ENCODE data around the gene CFTR. TPM values are rescaled to one million over a fixed set of nuclear protein-coding genes. Genes with fewer than 3 reads are reported as not detected.

Gene CFTR
- total and polyA plus RNA-seq, 9 of the 15 experiments (the other 6 are each of a cell fraction or from before 2014, with no cell fraction given): 0.20 TPM; not detected in 8

DNA sequence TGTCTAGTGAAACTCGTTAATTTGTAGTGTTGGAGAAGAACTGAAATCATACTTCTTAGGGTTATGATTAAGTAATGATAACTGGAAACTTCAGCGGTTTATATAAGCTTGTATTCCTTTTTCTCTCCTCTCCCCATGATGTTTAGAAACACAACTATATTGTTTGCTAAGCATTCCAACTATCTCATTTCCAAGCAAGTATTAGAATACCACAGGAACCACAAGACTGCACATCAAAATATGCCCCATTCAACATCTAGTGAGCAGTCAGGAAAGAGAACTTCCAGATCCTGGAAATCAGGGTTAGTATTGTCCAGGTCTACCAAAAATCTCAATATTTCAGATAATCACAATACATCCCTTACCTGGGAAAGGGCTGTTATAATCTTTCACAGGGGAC is 187.6 kb downstream of the CFTR start:
- POLR2A ChIA-PET: no interaction called here
- no peaks in the 10 kb centered on the region for H3K9me1 ChIP-seq (ENCODE audit: control insufficient read depth, insufficient read depth, low read length)
- no peak overlapping the region for H3K4me3 ChIP-seq
- no TSS peak for BruUV-seq (replicated peaks)
- no peak overlapping the region for H3K4me2 ChIP-seq (ENCODE audit: insufficient read depth, low read length)
- intact Hi-C loops (cut with micrococcal nuclease): no loop called here
- H3K36me3 ChIP-seq (ENCODE audit: control insufficient read depth, insufficient read depth, low read length): no peaks in the 10 kb centered on the region
- no peaks in the 10 kb centered on the region for H3K4me1 ChIP-seq (replicated peaks in 1 of 2; ENCODE audit: control insufficient read depth in 2 of 2, insufficient read depth in 2 of 2, low read length in 2 of 2)
- no peak for ATAC-seq
- H2AFZ ChIP-seq (ENCODE audit: low read depth, low read length): no peak overlapping the region
- whole genome bisulfite sequencing (ENCODE audit: insufficient coverage, low coverage, missing lambda C conversion rate): 0% methylated on average over 2 of the region's 2 CpGs
- CTCF ChIA-PET (ENCODE audit: low intra/inter-chr PET ratio): no interaction called here
- H3K79me2 ChIP-seq (ENCODE audit: control insufficient read depth, insufficient read depth, low read length): no peaks in the 10 kb centered on the region
- H3K27me3 ChIP-seq (ENCODE audit: control insufficient read depth in 2 of 2, insufficient read depth in 2 of 2, low read length in 2 of 2): no peaks in the 10 kb centered on the region
- in situ Hi-C loops (cut with MboI): no loop called here
- no peaks in the 10 kb centered on the region for H3K9me3 ChIP-seq (replicated peaks; ENCODE audit: control insufficient read depth, insufficient read depth, low read depth, low read length)
- no peaks in the 10 kb centered on the region for H4K20me1 ChIP-seq (replicated peaks; ENCODE audit: control insufficient read depth, insufficient read depth, low read length)
- FAIRE-seq: no peak
- DNase-seq (ENCODE audit: extremely low read depth in 1 of 4, low spot score in 3 of 4): no peak
- no peak overlapping the region for H3K27ac ChIP-seq (ENCODE audit: extremely low read depth, low read depth, low read length)
- no peak overlapping the region for H3K9ac ChIP-seq (ENCODE audit: insufficient read depth in 1 of 2, low read depth in 2 of 2, low read length in 2 of 2)
- TF ChIP-seq, protein P1, sequence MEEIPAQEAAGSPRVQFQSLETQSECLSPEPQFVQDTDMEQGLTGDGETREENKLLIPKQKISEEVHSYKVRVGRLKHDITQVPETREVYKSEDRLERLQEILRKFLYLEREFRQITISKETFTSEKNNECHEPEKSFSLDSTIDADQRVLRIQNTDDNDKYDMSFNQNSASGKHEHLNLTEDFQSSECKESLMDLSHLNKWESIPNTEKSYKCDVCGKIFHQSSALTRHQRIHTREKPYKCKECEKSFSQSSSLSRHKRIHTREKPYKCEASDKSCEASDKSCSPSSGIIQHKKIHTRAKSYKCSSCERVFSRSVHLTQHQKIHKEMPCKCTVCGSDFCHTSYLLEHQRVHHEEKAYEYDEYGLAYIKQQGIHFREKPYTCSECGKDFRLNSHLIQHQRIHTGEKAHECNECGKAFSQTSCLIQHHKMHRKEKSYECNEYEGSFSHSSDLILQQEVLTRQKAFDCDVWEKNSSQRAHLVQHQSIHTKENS (CRISPR knock-in tag; IDR thresholded peaks at IDR 0.05): no peak
- TF ChIP-seq, protein P2, sequence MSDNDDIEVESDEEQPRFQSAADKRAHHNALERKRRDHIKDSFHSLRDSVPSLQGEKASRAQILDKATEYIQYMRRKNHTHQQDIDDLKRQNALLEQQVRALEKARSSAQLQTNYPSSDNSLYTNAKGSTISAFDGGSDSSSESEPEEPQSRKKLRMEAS (CRISPR knock-in tag; IDR thresholded peaks at IDR 0.05): no peak
- TF ChIP-seq CCAR2 (IDR thresholded peaks at IDR 0.05; ENCODE audit: low read depth, low read length) (no peak), ZNF764 (CRISPR knock-in tag; IDR thresholded peaks at IDR 0.05; ENCODE audit: low read depth) (no peak), DNMT1 (IDR thresholded peaks at IDR 0.05) (no peak), ZKSCAN1 (IDR thresholded peaks at IDR 0.05; ENCODE audit: low read depth, low read length) (no peak)
- TF ChIP-seq, protein P3, sequence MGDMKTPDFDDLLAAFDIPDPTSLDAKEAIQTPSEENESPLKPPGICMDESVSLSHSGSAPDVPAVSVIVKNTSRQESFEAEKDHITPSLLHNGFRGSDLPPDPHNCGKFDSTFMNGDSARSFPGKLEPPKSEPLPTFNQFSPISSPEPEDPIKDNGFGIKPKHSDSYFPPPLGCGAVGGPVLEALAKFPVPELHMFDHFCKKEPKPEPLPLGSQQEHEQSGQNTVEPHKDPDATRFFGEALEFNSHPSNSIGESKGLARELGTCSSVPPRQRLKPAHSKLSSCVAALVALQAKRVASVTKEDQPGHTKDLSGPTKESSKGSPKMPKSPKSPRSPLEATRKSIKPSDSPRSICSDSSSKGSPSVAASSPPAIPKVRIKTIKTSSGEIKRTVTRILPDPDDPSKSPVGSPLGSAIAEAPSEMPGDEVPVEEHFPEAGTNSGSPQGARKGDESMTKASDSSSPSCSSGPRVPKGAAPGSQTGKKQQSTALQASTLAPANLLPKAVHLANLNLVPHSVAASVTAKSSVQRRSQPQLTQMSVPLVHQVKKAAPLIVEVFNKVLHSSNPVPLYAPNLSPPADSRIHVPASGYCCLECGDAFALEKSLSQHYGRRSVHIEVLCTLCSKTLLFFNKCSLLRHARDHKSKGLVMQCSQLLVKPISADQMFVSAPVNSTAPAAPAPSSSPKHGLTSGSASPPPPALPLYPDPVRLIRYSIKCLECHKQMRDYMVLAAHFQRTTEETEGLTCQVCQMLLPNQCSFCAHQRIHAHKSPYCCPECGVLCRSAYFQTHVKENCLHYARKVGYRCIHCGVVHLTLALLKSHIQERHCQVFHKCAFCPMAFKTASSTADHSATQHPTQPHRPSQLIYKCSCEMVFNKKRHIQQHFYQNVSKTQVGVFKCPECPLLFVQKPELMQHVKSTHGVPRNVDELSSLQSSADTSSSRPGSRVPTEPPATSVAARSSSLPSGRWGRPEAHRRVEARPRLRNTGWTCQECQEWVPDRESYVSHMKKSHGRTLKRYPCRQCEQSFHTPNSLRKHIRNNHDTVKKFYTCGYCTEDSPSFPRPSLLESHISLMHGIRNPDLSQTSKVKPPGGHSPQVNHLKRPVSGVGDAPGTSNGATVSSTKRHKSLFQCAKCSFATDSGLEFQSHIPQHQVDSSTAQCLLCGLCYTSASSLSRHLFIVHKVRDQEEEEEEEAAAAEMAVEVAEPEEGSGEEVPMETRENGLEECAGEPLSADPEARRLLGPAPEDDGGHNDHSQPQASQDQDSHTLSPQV (IDR thresholded peaks at IDR 0.05): no peak
- TF ChIP-seq, protein P4, sequence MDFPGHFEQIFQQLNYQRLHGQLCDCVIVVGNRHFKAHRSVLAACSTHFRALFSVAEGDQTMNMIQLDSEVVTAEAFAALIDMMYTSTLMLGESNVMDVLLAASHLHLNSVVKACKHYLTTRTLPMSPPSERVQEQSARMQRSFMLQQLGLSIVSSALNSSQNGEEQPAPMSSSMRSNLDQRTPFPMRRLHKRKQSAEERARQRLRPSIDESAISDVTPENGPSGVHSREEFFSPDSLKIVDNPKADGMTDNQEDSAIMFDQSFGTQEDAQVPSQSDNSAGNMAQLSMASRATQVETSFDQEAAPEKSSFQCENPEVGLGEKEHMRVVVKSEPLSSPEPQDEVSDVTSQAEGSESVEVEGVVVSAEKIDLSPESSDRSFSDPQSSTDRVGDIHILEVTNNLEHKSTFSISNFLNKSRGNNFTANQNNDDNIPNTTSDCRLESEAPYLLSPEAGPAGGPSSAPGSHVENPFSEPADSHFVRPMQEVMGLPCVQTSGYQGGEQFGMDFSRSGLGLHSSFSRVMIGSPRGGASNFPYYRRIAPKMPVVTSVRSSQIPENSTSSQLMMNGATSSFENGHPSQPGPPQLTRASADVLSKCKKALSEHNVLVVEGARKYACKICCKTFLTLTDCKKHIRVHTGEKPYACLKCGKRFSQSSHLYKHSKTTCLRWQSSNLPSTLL (IDR thresholded peaks at IDR 0.05): no peak
- TF ChIP-seq, protein P5, sequence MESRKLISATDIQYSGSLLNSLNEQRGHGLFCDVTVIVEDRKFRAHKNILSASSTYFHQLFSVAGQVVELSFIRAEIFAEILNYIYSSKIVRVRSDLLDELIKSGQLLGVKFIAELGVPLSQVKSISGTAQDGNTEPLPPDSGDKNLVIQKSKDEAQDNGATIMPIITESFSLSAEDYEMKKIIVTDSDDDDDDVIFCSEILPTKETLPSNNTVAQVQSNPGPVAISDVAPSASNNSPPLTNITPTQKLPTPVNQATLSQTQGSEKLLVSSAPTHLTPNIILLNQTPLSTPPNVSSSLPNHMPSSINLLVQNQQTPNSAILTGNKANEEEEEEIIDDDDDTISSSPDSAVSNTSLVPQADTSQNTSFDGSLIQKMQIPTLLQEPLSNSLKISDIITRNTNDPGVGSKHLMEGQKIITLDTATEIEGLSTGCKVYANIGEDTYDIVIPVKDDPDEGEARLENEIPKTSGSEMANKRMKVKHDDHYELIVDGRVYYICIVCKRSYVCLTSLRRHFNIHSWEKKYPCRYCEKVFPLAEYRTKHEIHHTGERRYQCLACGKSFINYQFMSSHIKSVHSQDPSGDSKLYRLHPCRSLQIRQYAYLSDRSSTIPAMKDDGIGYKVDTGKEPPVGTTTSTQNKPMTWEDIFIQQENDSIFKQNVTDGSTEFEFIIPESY (CRISPR knock-in tag; IDR thresholded peaks at IDR 0.05): no peak
- TF ChIP-seq, protein P6, sequence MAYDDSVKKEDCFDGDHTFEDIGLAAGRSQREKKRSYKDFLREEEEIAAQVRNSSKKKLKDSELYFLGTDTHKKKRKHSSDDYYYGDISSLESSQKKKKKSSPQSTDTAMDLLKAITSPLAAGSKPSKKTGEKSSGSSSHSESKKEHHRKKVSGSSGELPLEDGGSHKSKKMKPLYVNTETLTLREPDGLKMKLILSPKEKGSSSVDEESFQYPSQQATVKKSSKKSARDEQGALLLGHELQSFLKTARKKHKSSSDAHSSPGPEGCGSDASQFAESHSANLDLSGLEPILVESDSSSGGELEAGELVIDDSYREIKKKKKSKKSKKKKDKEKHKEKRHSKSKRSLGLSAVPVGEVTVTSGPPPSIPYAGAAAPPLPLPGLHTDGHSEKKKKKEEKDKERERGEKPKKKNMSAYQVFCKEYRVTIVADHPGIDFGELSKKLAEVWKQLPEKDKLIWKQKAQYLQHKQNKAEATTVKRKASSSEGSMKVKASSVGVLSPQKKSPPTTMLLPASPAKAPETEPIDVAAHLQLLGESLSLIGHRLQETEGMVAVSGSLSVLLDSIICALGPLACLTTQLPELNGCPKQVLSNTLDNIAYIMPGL (CRISPR knock-in tag; IDR thresholded peaks at IDR 0.05): no peak
